Activated naive CD4-positive, alpha-beta T cell treated with anti-CD3 and anti-CD28 coated beads, Interleukin-2, amount 50 U/mL, for 24 hours (primary cell): ENCODE data around the gene TMEM138.

Experiments
- H3K27ac Mint-ChIP-seq: one replicate; pipeline ENCODE4 v1.8.0; 2021; ENCODE audit warnings: mild to moderate bottlenecking, mixed read lengths
- H3K27me3 Mint-ChIP-seq: one replicate; pipeline ENCODE4 v1.8.0; 2021; ENCODE audit warnings: mixed read lengths
- H3K36me3 Mint-ChIP-seq: one replicate; pipeline ENCODE4 v1.8.0; 2021; ENCODE audit warnings: mixed read lengths
- H3K4me1 Mint-ChIP-seq: one replicate; pipeline ENCODE4 v1.8.0; 2021; ENCODE audit warnings: mixed read lengths
- H3K4me3 Mint-ChIP-seq: one replicate; pipeline ENCODE4 v1.8.0; 2021; ENCODE audit warnings: mild to moderate bottlenecking, mixed read lengths
- H3K9me3 Mint-ChIP-seq: one replicate; pipeline ENCODE4 v1.8.0; 2021; ENCODE audit warnings: mixed read lengths

TMEM138 gene

GRCh38 chr11:61361741-61362541 lies at the start of gene TMEM138, which contains the start of gene CYB561A3:
Gene TMEM138 (plus strand): TSS chr11:61362374. CDS start chr11:61364391, 2,017 bp downstream.
Gene CYB561A3 (minus strand): TSS chr11:61361882. CDS start chr11:61356713, 5,169 bp downstream.
- Mint-ChIP-seq H3K27ac (peak within 1 kb of the TSS; percentile 99), H3K36me3 (peaks cover 5% of the 10 kb centered on the region), H3K4me3 (peak within 1 kb of the TSS; percentile 100), H3K27me3 (no peaks in the 10 kb centered on the region), H3K4me1 (peaks cover 46% of the 10 kb centered on the region), H3K9me3 (no peaks in the 10 kb centered on the region)

- H3K27ac Mint-ChIP-seq: peak overlapping the region; percentile 81
- no peaks in the 10 kb centered on the region for H3K27me3 Mint-ChIP-seq
- peaks cover 12% of the 10 kb centered on the region for H3K36me3 Mint-ChIP-seq
- H3K4me3 Mint-ChIP-seq: no peak overlapping the region
- no peaks in the 10 kb centered on the region for H3K9me3 Mint-ChIP-seq
- no peaks in the 10 kb centered on the region for H3K4me1 Mint-ChIP-seq
These were observed 46.9 kb upstream of the TMEM138 start for GRCh38 chr11:61315260-61315659.

GRCh38 chr11:61325649-61326414 lies 36.3 kb upstream of the TMEM138 start:
- H3K9me3 Mint-ChIP-seq: no peaks in the 10 kb centered on the region

GRCh38 chr11:61327669-61328071 lies 34.5 kb upstream of the TMEM138 start:
- peaks cover 45% of the 10 kb centered on the region for H3K4me1 Mint-ChIP-seq
- H3K36me3 Mint-ChIP-seq: peaks cover 33% of the 10 kb centered on the region
- H3K9me3 Mint-ChIP-seq: no peaks in the 10 kb centered on the region
- no peak overlapping the region for H3K27ac Mint-ChIP-seq
- no peak overlapping the region for H3K4me3 Mint-ChIP-seq
- H3K27me3 Mint-ChIP-seq: no peaks in the 10 kb centered on the region

More at GRCh38 chr11:61325649-61326414, 36.3 kb upstream of the TMEM138 start:
- Mint-ChIP-seq H3K4me3 (no peak overlapping the region), H3K27me3 (no peaks in the 10 kb centered on the region), H3K27ac (no peak overlapping the region), H3K4me1 (peaks cover 29% of the 10 kb centered on the region), H3K36me3 (peaks cover 37% of the 10 kb centered on the region)

GRCh38 chr11:61328351-61328750 lies 33.8 kb upstream of the TMEM138 start:
- Mint-ChIP-seq H3K36me3 (peaks cover 30% of the 10 kb centered on the region), H3K27me3 (no peaks in the 10 kb centered on the region), H3K4me3 (no peak overlapping the region), H3K4me1 (peaks cover 45% of the 10 kb centered on the region), H3K9me3 (no peaks in the 10 kb centered on the region), H3K27ac (no peak overlapping the region)

- peaks cover 23% of the 10 kb centered on the region for H3K36me3 Mint-ChIP-seq
- no peak overlapping the region for H3K27ac Mint-ChIP-seq
- H3K4me3 Mint-ChIP-seq: peak overlapping the region; percentile 63
- H3K4me1 Mint-ChIP-seq: peaks cover 55% of the 10 kb centered on the region
- no peaks in the 10 kb centered on the region for H3K27me3 Mint-ChIP-seq
- H3K9me3 Mint-ChIP-seq: no peaks in the 10 kb centered on the region
These were observed 32.3 kb upstream of the TMEM138 start for GRCh38 chr11:61329871-61330270.

- H3K27ac Mint-ChIP-seq: peak overlapping the region; percentile 3
- peak overlapping the region; percentile 94 for H3K4me3 Mint-ChIP-seq
- no peaks in the 10 kb centered on the region for H3K27me3 Mint-ChIP-seq
- H3K9me3 Mint-ChIP-seq: no peaks in the 10 kb centered on the region
- peaks cover 17% of the 10 kb centered on the region for H3K36me3 Mint-ChIP-seq
- peaks cover 61% of the 10 kb centered on the region for H3K4me1 Mint-ChIP-seq
These were observed 30.5 kb upstream of the TMEM138 start for GRCh38 chr11:61331651-61332050.

- Mint-ChIP-seq H3K27ac (peak overlapping the region; percentile 3), H3K9me3 (no peaks in the 10 kb centered on the region), H3K4me3 (peak overlapping the region; percentile 94), H3K27me3 (no peaks in the 10 kb centered on the region), H3K4me1 (peaks cover 65% of the 10 kb centered on the region), H3K36me3 (peaks cover 17% of the 10 kb centered on the region)
These were observed 29.8 kb upstream of the TMEM138 start for GRCh38 chr11:61332281-61332796.

GRCh38 chr11:61332797-61333549 lies 29.2 kb upstream of the TMEM138 start, which contains the start of the genes DDB1 and TKFC:
Gene DDB1 (minus strand): TSS chr11:61333105. CDS start chr11:61332968, 137 bp downstream.
Gene TKFC (plus strand): TSS chr11:61333228. CDS start chr11:61334729, 1,501 bp downstream.
- Mint-ChIP-seq H3K27me3 (no peaks in the 10 kb centered on the region), H3K4me3 (peak within 1 kb of the TSS; percentile 94), H3K4me1 (peaks cover 59% of the 10 kb centered on the region), H3K9me3 (no peaks in the 10 kb centered on the region), H3K36me3 (peaks cover 14% of the 10 kb centered on the region), H3K27ac (peak within 1 kb of the TSS; percentile 98)

- peak overlapping the region; percentile 98 for H3K27ac Mint-ChIP-seq
- H3K4me3 Mint-ChIP-seq: peak overlapping the region; percentile 94
- peaks cover 12% of the 10 kb centered on the region for H3K36me3 Mint-ChIP-seq
- no peaks in the 10 kb centered on the region for H3K9me3 Mint-ChIP-seq
- peaks cover 54% of the 10 kb centered on the region for H3K4me1 Mint-ChIP-seq
- H3K27me3 Mint-ChIP-seq: no peaks in the 10 kb centered on the region
These were observed 28.4 kb upstream of the TMEM138 start for GRCh38 chr11:61333550-61334433.

GRCh38 chr11:61334434-61335354 lies 27.5 kb upstream of the TMEM138 start:
- peaks cover 47% of the 10 kb centered on the region for H3K4me1 Mint-ChIP-seq

GRCh38 chr11:61335355-61335710 lies 26.8 kb upstream of the TMEM138 start:
- Mint-ChIP-seq H3K9me3 (no peaks in the 10 kb centered on the region), H3K4me1 (peaks cover 40% of the 10 kb centered on the region), H3K36me3 (peaks cover 6% of the 10 kb centered on the region), H3K27me3 (no peaks in the 10 kb centered on the region), H3K4me3 (no peak overlapping the region), H3K27ac (no peak overlapping the region)

More at GRCh38 chr11:61334434-61335354, 27.5 kb upstream of the TMEM138 start:
- H3K9me3 Mint-ChIP-seq: no peaks in the 10 kb centered on the region
- peak overlapping the region; percentile 94 for H3K4me3 Mint-ChIP-seq
- peak overlapping the region; percentile 98 for H3K27ac Mint-ChIP-seq
- peaks cover 8% of the 10 kb centered on the region for H3K36me3 Mint-ChIP-seq
- H3K27me3 Mint-ChIP-seq: no peaks in the 10 kb centered on the region

GRCh38 chr11:61336171-61336935 lies 25.8 kb upstream of the TMEM138 start:
- Mint-ChIP-seq H3K4me3 (no peak overlapping the region), H3K36me3 (peaks cover 7% of the 10 kb centered on the region)

More at GRCh38 chr11:61336171-61336935, 25.8 kb upstream of the TMEM138 start:
- Mint-ChIP-seq H3K27ac (peak overlapping the region; percentile 77), H3K9me3 (no peaks in the 10 kb centered on the region), H3K27me3 (no peaks in the 10 kb centered on the region), H3K4me1 (peaks cover 31% of the 10 kb centered on the region)
